Measurements from ENCODE around the gene RYR2.

GRCh38 chr1:236992449-236992848 lies 49.5 kb upstream of the RYR2 start:
- TF ChIP-seq GATA2 (IDR thresholded peaks at IDR 0.05; ENCODE audit: low read depth, low read length): no peak
- TF ChIP-seq GATA3 (IDR thresholded peaks at IDR 0.05; ENCODE audit: low read depth, low read length): no peak

All from SH-SY5Y (cell line).